HG02840 (cell line): ENCODE data around the gene D2HGDH.
"Not testable (repeated sequence)": the region's sequence is repeated elsewhere in the genome, so short reads cannot be mapped to it uniquely, and the experiment has no call there.

Experiments used
- ATAC-seq: cut with Tn5 transposase; IDR thresholded peaks from one replicate; pipeline ENCODE4 v1.9.1; 2021; ENCODE audit warnings: mild to moderate bottlenecking, moderate library complexity, moderate number of reproducible peaks; ENCODE audit not compliant: unreplicated experiment, low FRiP score

The D2HGDH gene

GRCh38 chr2:241803387-241804325 is 69.2 kb downstream of the D2HGDH start:
- no peak for ATAC-seq

GRCh38 chr2:241804326-241805229 is 70.1 kb downstream of the D2HGDH start:
- ATAC-seq, result no peak

GRCh38 chr2:241806217-241806616 is 71.8 kb downstream of the D2HGDH start:
- ATAC-seq, result not testable (repeated sequence)

GRCh38 chr2:241808051-241808720 is 73.8 kb downstream of the D2HGDH start:
- ATAC-seq, result no peak

GRCh38 chr2:241808721-241809382 is 74.4 kb downstream of the D2HGDH start, which contains the start of gene NEU4:
NEU4 (plus strand) TSS chr2:241809193; CDS start chr2:241814485, 5,292 bp downstream.
- no peak for ATAC-seq

GRCh38 chr2:241809383-241810306 is 75.2 kb downstream of the D2HGDH start:
- ATAC-seq, result no peak

GRCh38 chr2:241810307-241811200 is 76.1 kb downstream of the D2HGDH start:
- ATAC-seq, result no peak

GRCh38 chr2:241811201-241811951 is 76.9 kb downstream of the D2HGDH start:
- ATAC-seq, result no peak

GRCh38 chr2:241811952-241812729 is 77.7 kb downstream of the D2HGDH start:
- no peak for ATAC-seq

GRCh38 chr2:241812730-241813643 is 78.6 kb downstream of the D2HGDH start:
- no peak for ATAC-seq

- no peak for ATAC-seq
Observed at GRCh38 chr2:241813644-241814392, 79.4 kb downstream of the D2HGDH start.

GRCh38 chr2:241814393-241814642 is 79.9 kb downstream of the D2HGDH start:
- no peak for ATAC-seq

GRCh38 chr2:241814643-241815476 is 80.4 kb downstream of the D2HGDH start:
- ATAC-seq, result no peak
